HCT116 (cell line): ENCODE measurements around the gene SPINK5. TPM values are rescaled to one million over a fixed set of nuclear protein-coding genes. Genes with fewer than 3 reads are reported as not detected.

Experiments used
- ATAC-seq: fragments of 200-7000 bp; cut with Tn5 transposase; 2 replicates; pipeline ENCODE4 v1.9.1; 2020; ENCODE audit warnings: mild to moderate bottlenecking, moderate library complexity
- BruUV-seq: library from RNA; stranded (reverse); fragments of 400-500 nt; replicated peaks from 2 replicates; lab custom pipeline; 2021; lab: Mats Ljungman, UMichigan
- CTCF ChIA-PET: fragments of 300-600 bp; sonication (Branson Sonifier 250); formaldehyde crosslinking; loops from one replicate; lab custom pipeline; 2021; ENCODE audit warnings: antibody characterized with exemption; lab: Charles Lee
- POLR2A ChIA-PET: fragments of 300-600, 350-600 bp; sonication (Branson Sonifier 250); formaldehyde crosslinking; loops from one replicate; lab custom pipeline; 2021; ENCODE audit warnings: antibody characterized with exemption; lab: Charles Lee
- RAD21 ChIA-PET, 2 experiments: fragments of 300-600 bp; sonication (Branson Sonifier 250); formaldehyde crosslinking; loops; one replicate each; lab custom pipeline; 2023; ENCODE audit warnings: low total read pairs in 2 of 2; ENCODE audit not compliant: uncharacterized antibody in 2 of 2, unreplicated experiment in 2 of 2, low non-redundant PET in 1 of 2; lab: Charles Lee
- DNase-seq: peaks from one replicate; pipeline ENCODE4 v3.0.0-alpha.2; 2010; ENCODE audit warnings: low read depth, low spot score
- H2AFZ ChIP-seq: fragments of 200-600 bp; shearing (Covaris generic), sonication (generic); 2 replicates; pipeline ENCODE4 v1.6.1; 2017; ENCODE audit warnings: low read depth, mixed run types, mixed read lengths, antibody characterized with exemption, low read length; ENCODE audit not compliant: poor library complexity, severe bottlenecking
- H3K27ac ChIP-seq: 2 replicates; pipeline ENCODE4 v1.5.1; 2012; ENCODE audit warnings: low read depth, low read length
- H3K27me3 ChIP-seq: fragments of 200-600 bp; sonication (generic); 2 replicates; pipeline ENCODE4 v1.6.1; 2016; ENCODE audit warnings: mixed run types, low read length, mixed read lengths; ENCODE audit not compliant: insufficient read depth
- H3K36me3 ChIP-seq, 2 experiments: fragments of 200-500 bp in 1 of 2; fragments of 200-600 bp in 1 of 2; sonication (Bioruptor generic) in 1 of 2; sonication (generic) in 1 of 2; 2 replicates each; pipeline versions ENCODE4 v1.5.1 to v1.6.1; 2014 to 2016; ENCODE audit warnings: low read length in 2 of 2, inconsistent platforms in 1 of 2, mixed read lengths in 1 of 2, mixed run types in 1 of 2; ENCODE audit not compliant: insufficient read depth in 2 of 2, control insufficient read depth in 1 of 2
- H3K4me1 ChIP-seq, 2 experiments: fragments of 200-600 bp in 1 of 2; sonication (generic) in 1 of 2; 2 replicates each; pipeline versions ENCODE4 v1.5.1 to v1.6.1; 2012 to 2017; ENCODE audit warnings: low read length in 2 of 2, inconsistent platforms in 1 of 2, mild to moderate bottlenecking in 1 of 2, mixed read lengths in 1 of 2, mixed run types in 1 of 2, moderate library complexity in 1 of 2; ENCODE audit not compliant: insufficient read depth in 2 of 2, control insufficient read depth in 1 of 2
- H3K4me2 ChIP-seq: fragments of 200-600 bp; sonication (generic); 2 replicates; pipeline ENCODE4 v1.6.1; 2017; ENCODE audit warnings: mixed run types, low read length, mixed read lengths
- H3K4me3 ChIP-seq, 2 experiments: fragments of 200-600 bp in 1 of 2; sonication (generic) in 1 of 2; replicated peaks in 1 of 2; 2 replicates each; pipeline ENCODE4 v1.5.1; 2011 to 2016; ENCODE audit warnings: low read length in 2 of 2, control low read depth in 1 of 2, low read depth in 1 of 2, mild to moderate bottlenecking in 1 of 2, mixed read lengths in 1 of 2, mixed run types in 1 of 2
- H3K79me2 ChIP-seq: fragments of 200-600 bp; sonication (generic); 2 replicates; pipeline ENCODE4 v1.6.1; 2017; ENCODE audit warnings: mild to moderate bottlenecking, mixed run types, low read length, moderate library complexity, mixed read lengths; ENCODE audit not compliant: insufficient read depth
- H3K9ac ChIP-seq: fragments of 200-600 bp; sonication (generic); 2 replicates; pipeline ENCODE4 v1.6.1; 2016; ENCODE audit warnings: low read length, mixed read lengths
- H3K9me2 ChIP-seq: fragments of 200-600 bp; sonication (generic), shearing (Covaris generic); 2 replicates; pipeline ENCODE4 v1.6.1; 2017; ENCODE audit warnings: mixed run types, mild to moderate bottlenecking, moderate library complexity; ENCODE audit not compliant: insufficient read depth
- H3K9me3 ChIP-seq, 2 experiments: fragments of 200-500 bp in 1 of 2; fragments of 200-600 bp in 1 of 2; sonication (Bioruptor generic) in 1 of 2; sonication (generic) in 1 of 2; 2 replicates each; pipeline ENCODE4 v1.6.1; 2014 to 2017; ENCODE audit warnings: low read length in 2 of 2, mixed read lengths in 2 of 2, inconsistent platforms in 1 of 2, low read depth in 1 of 2, mild to moderate bottlenecking in 1 of 2, mixed run types in 1 of 2, moderate library complexity in 1 of 2; ENCODE audit not compliant: control insufficient read depth in 1 of 2, insufficient read depth in 1 of 2
- H4K20me1 ChIP-seq: fragments of 200-600 bp; sonication (generic), shearing (Covaris generic); 2 replicates; pipeline ENCODE4 v1.6.1; 2017; ENCODE audit warnings: mixed run types, mild to moderate bottlenecking, moderate library complexity; ENCODE audit not compliant: insufficient read depth
- CBX3 ChIP-seq: IDR thresholded peaks from 2 replicates; pipeline ENCODE4 v1.6.1; 2012; ENCODE audit warnings: low read depth
- ELF1 ChIP-seq: IDR thresholded peaks from 2 replicates; pipeline ENCODE4 v1.6.1; 2012; ENCODE audit warnings: low read depth, borderline replicate concordance
- EZH2 ChIP-seq: fragments of 200-600 bp; sonication (generic); IDR thresholded peaks from 2 replicates; pipeline ENCODE4 v1.6.1; 2017; ENCODE audit warnings: antibody characterized with exemption, mixed run types
- EZH2phosphoT487 ChIP-seq: fragments of 200-600 bp; IDR thresholded peaks from 2 replicates; pipeline ENCODE4 v1.6.1; 2018; ENCODE audit warnings: antibody characterized with exemption, borderline replicate concordance
- JUND ChIP-seq: IDR thresholded peaks from 2 replicates; pipeline ENCODE4 v1.6.1; 2012
- POLR2A ChIP-seq: IDR thresholded peaks from 2 replicates; pipeline ENCODE4 v1.7.0; 2011; ENCODE audit warnings: borderline replicate concordance; ENCODE audit not compliant: insufficient read depth, insufficient read length; ENCODE audit errors: extremely low read depth
- POLR2AphosphoS5 ChIP-seq: IDR thresholded peaks from 2 replicates; pipeline ENCODE4 v1.6.1; 2011; ENCODE audit warnings: mild to moderate bottlenecking, low read depth, low read length, moderate library complexity
- RAD21 ChIP-seq: IDR thresholded peaks from 2 replicates; pipeline ENCODE4 v1.6.1; 2012; ENCODE audit warnings: low read depth, mild to moderate bottlenecking
- SIN3A ChIP-seq: IDR thresholded peaks from 2 replicates; pipeline ENCODE4 v1.6.1; 2012; ENCODE audit warnings: low read depth
- SP1 ChIP-seq: IDR thresholded peaks from 2 replicates; pipeline ENCODE4 v1.6.1; 2012; ENCODE audit warnings: low read depth
- SRF ChIP-seq: IDR thresholded peaks from 2 replicates; pipeline ENCODE4 v1.6.1; 2012; ENCODE audit warnings: low read depth
- TCF7L2 ChIP-seq: IDR thresholded peaks from 2 replicates; pipeline ENCODE4 v1.7.0; 2011; ENCODE audit warnings: borderline replicate concordance, inconsistent platforms; ENCODE audit not compliant: insufficient read depth, insufficient read length; ENCODE audit errors: extremely low read depth
- intact Hi-C: fragments of 100-400 bp; cut with micrococcal nuclease; formaldehyde crosslinking; loops from 2 replicates; pipeline ENCODE4 v1.10.0; 2022
- total RNA-seq: library from RNA; stranded (reverse); gene quantifications from one replicate; pipeline ENCODE4 v1.2.1, GENCODE V29; 2021; ENCODE audit not compliant: unreplicated experiment
- TF ChIP-seq, protein P1 (sequence below): IDR thresholded peaks from 2 replicates; pipeline ENCODE4 v1.6.1; 2012; ENCODE audit warnings: low read depth
- TF ChIP-seq, protein P2 (sequence below): IDR thresholded peaks from 2 replicates; pipeline ENCODE4 v1.6.1; 2012
- TF ChIP-seq, protein P3 (sequence below): IDR thresholded peaks from 2 replicates; pipeline ENCODE4 v1.6.1; 2011; ENCODE audit warnings: mild to moderate bottlenecking, low read length, moderate library complexity; ENCODE audit not compliant: insufficient replicate concordance; ENCODE audit errors: extremely low read depth
- TF ChIP-seq, protein P4 (sequence below), 3 experiments: fragments of 200-600 bp in 1 of 3; sonication (generic) in 1 of 3; IDR thresholded peaks in 2 of 3; conservative IDR thresholded peaks in 1 of 3; 2 replicates each; pipeline ENCODE4 v1.5.1; 2012 to 2017; ENCODE audit warnings: low read depth in 2 of 3, low read length in 2 of 3, antibody characterized with exemption in 1 of 3, borderline replicate concordance in 1 of 3, control low read depth in 1 of 3, mild to moderate bottlenecking in 1 of 3, mixed read lengths in 1 of 3, mixed run types in 1 of 3, moderate library complexity in 1 of 3; ENCODE audit not compliant: insufficient read depth in 1 of 3

SPINK5 gene
- total RNA-seq, 1 experiment from 2014 or later = not detected

DNA sequence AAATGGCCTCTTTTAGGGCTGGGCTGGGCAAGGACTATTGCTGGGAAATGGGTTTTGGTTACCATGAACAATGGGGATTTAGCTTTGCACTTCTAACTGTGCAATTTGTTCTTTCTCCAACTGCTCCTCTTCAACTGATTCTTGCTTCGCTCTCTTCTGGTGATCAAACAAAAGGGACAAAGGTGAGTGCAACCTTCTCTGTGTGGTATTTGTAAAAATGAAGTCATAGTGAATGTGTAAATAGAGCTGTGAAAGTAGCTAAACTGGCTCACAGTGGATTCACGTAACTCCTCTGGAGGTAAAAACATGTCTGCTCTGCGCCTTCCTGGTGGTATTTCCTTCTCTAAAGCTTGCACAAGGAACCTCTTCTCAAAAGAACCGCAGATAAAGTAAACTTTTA lies 83.6 kb downstream of the SPINK5 start:
- Histone ChIP-seq H3K4me3 (no peak overlapping the region), H3K79me2 (no peaks in the 10 kb centered on the region), H2AFZ (no peak overlapping the region), H3K27ac (no peak overlapping the region), H3K4me1 (no peaks in the 10 kb centered on the region)
- DNase-seq = no peak
- ChIA-PET RAD21 (no interaction called here), POLR2A (no interaction called here)
- no peak for TF ChIP-seq CBX3
- no peak for TF ChIP-seq SP1
- TF ChIP-seq TCF7L2 = no peak
- TF ChIP-seq, protein P1, sequence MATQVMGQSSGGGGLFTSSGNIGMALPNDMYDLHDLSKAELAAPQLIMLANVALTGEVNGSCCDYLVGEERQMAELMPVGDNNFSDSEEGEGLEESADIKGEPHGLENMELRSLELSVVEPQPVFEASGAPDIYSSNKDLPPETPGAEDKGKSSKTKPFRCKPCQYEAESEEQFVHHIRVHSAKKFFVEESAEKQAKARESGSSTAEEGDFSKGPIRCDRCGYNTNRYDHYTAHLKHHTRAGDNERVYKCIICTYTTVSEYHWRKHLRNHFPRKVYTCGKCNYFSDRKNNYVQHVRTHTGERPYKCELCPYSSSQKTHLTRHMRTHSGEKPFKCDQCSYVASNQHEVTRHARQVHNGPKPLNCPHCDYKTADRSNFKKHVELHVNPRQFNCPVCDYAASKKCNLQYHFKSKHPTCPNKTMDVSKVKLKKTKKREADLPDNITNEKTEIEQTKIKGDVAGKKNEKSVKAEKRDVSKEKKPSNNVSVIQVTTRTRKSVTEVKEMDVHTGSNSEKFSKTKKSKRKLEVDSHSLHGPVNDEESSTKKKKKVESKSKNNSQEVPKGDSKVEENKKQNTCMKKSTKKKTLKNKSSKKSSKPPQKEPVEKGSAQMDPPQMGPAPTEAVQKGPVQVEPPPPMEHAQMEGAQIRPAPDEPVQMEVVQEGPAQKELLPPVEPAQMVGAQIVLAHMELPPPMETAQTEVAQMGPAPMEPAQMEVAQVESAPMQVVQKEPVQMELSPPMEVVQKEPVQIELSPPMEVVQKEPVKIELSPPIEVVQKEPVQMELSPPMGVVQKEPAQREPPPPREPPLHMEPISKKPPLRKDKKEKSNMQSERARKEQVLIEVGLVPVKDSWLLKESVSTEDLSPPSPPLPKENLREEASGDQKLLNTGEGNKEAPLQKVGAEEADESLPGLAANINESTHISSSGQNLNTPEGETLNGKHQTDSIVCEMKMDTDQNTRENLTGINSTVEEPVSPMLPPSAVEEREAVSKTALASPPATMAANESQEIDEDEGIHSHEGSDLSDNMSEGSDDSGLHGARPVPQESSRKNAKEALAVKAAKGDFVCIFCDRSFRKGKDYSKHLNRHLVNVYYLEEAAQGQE = no peak
- TF ChIP-seq, protein P2, sequence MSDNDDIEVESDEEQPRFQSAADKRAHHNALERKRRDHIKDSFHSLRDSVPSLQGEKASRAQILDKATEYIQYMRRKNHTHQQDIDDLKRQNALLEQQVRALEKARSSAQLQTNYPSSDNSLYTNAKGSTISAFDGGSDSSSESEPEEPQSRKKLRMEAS = no peak
- TF ChIP-seq POLR2AphosphoS5 = no peak
- no peak for TF ChIP-seq SRF
- TF ChIP-seq ELF1 = no peak
- TF ChIP-seq, protein P3, sequence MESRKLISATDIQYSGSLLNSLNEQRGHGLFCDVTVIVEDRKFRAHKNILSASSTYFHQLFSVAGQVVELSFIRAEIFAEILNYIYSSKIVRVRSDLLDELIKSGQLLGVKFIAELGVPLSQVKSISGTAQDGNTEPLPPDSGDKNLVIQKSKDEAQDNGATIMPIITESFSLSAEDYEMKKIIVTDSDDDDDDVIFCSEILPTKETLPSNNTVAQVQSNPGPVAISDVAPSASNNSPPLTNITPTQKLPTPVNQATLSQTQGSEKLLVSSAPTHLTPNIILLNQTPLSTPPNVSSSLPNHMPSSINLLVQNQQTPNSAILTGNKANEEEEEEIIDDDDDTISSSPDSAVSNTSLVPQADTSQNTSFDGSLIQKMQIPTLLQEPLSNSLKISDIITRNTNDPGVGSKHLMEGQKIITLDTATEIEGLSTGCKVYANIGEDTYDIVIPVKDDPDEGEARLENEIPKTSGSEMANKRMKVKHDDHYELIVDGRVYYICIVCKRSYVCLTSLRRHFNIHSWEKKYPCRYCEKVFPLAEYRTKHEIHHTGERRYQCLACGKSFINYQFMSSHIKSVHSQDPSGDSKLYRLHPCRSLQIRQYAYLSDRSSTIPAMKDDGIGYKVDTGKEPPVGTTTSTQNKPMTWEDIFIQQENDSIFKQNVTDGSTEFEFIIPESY = no peak
- no peak for TF ChIP-seq POLR2A
- TF ChIP-seq EZH2phosphoT487 = no peak
- TF ChIP-seq EZH2 = no peak
- no peak for TF ChIP-seq SIN3A
- no peak for TF ChIP-seq JUND
- TF ChIP-seq, protein P4, sequence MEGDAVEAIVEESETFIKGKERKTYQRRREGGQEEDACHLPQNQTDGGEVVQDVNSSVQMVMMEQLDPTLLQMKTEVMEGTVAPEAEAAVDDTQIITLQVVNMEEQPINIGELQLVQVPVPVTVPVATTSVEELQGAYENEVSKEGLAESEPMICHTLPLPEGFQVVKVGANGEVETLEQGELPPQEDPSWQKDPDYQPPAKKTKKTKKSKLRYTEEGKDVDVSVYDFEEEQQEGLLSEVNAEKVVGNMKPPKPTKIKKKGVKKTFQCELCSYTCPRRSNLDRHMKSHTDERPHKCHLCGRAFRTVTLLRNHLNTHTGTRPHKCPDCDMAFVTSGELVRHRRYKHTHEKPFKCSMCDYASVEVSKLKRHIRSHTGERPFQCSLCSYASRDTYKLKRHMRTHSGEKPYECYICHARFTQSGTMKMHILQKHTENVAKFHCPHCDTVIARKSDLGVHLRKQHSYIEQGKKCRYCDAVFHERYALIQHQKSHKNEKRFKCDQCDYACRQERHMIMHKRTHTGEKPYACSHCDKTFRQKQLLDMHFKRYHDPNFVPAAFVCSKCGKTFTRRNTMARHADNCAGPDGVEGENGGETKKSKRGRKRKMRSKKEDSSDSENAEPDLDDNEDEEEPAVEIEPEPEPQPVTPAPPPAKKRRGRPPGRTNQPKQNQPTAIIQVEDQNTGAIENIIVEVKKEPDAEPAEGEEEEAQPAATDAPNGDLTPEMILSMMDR (IDR thresholded peaks at IDR 0.05 in 2 of 3, conservative IDR thresholded peaks at IDR 0.05 in 1 of 3; ENCODE audit: borderline replicate concordance in 1 of 3, insufficient read depth in 1 of 3, low read depth in 2 of 3, low read length in 2 of 3) = no peak
- no peak for TF ChIP-seq RAD21
- TF ChIP-seq, all 23 proteins: peak for 0
- intact Hi-C loops = no loop called here
- H3K36me3 ChIP-seq = no peaks in the 10 kb centered on the region
- BruUV-seq = no TSS peak
- CTCF ChIA-PET = no interaction called here
- H3K9me2 ChIP-seq = no peaks in the 10 kb centered on the region
- no peak overlapping the region for H3K4me2 ChIP-seq
- no peaks in the 10 kb centered on the region for H3K27me3 ChIP-seq
- ATAC-seq = no peak
- H3K9me3 ChIP-seq = no peaks in the 10 kb centered on the region
- H3K9ac ChIP-seq = no peak overlapping the region
- no peaks in the 10 kb centered on the region for H4K20me1 ChIP-seq
